MCF 10A (cell line): ENCODE measurements around the gene KCNK16. TPM values are rescaled to one million over a fixed set of nuclear protein-coding genes. Genes with fewer than 3 reads are reported as not detected.

Source experiments
- BruUV-seq: library from RNA; stranded (reverse); fragments of 400-500 nt; replicated peaks from 2 replicates; lab custom pipeline; 2021; lab: Mats Ljungman, UMichigan
- CTCF ChIA-PET: fragments of 300-600 bp; sonication (Branson Sonifier 250); formaldehyde crosslinking; extraction: SDS; loops from one replicate; lab custom pipeline; 2021; ENCODE audit warnings: antibody characterized with exemption, inconsistent platforms; lab: Yijun Ruan, JAX
- POLR2A ChIA-PET: fragments of 300-600, 350-650 bp; sonication (Branson Sonifier 250); formaldehyde crosslinking; extraction: SDS; loops from one replicate; lab custom pipeline; 2020; ENCODE audit warnings: antibody characterized with exemption, inconsistent platforms; lab: Yijun Ruan, JAX
- DNase-seq: peaks from one replicate; pipeline ENCODE4 v3.0.0-alpha.2; 2018; ENCODE audit not compliant: unreplicated experiment
- H3K27ac Mint-ChIP-seq: one replicate; pipeline ENCODE4 v1.8.0; 2022; ENCODE audit warnings: mild to moderate bottlenecking, low read depth, mixed read lengths; ENCODE audit not compliant: unreplicated experiment
- H3K27me3 Mint-ChIP-seq: one replicate; pipeline ENCODE4 v1.8.0; 2022; ENCODE audit warnings: mixed read lengths; ENCODE audit not compliant: insufficient read depth, unreplicated experiment
- H3K36me3 Mint-ChIP-seq: one replicate; pipeline ENCODE4 v1.8.0; 2022; ENCODE audit warnings: mild to moderate bottlenecking, moderate library complexity, mixed read lengths; ENCODE audit not compliant: insufficient read depth, unreplicated experiment
- H3K4me1 Mint-ChIP-seq: one replicate; pipeline ENCODE4 v1.8.0; 2022; ENCODE audit warnings: mixed read lengths; ENCODE audit not compliant: insufficient read depth, unreplicated experiment
- H3K4me3 Mint-ChIP-seq: one replicate; pipeline ENCODE4 v1.8.0; 2022; ENCODE audit warnings: mild to moderate bottlenecking, moderate library complexity, mixed read lengths; ENCODE audit not compliant: unreplicated experiment
- H3K9me3 Mint-ChIP-seq: one replicate; pipeline ENCODE4 v1.8.0; 2022; ENCODE audit warnings: mixed read lengths; ENCODE audit not compliant: unreplicated experiment
- intact Hi-C: fragments of 100-400 bp; cut with micrococcal nuclease; formaldehyde crosslinking; loops from 2 replicates; pipeline ENCODE4 v1.14.1; 2022
- total RNA-seq: library from RNA; stranded (reverse); gene quantifications from 2 replicates; pipeline ENCODE4 v1.2.3, GENCODE V29; 2022
- TF ChIP-seq, protein P1 (sequence below): fragments of 200-600 bp; IDR thresholded peaks from one replicate; pipeline ENCODE4 v1.8.0; 2022; ENCODE audit warnings: antibody characterized with exemption, mild to moderate bottlenecking; ENCODE audit not compliant: unreplicated experiment

Gene KCNK16
- total RNA-seq, 1 experiment from 2014 or later, result not detected

DNA sequence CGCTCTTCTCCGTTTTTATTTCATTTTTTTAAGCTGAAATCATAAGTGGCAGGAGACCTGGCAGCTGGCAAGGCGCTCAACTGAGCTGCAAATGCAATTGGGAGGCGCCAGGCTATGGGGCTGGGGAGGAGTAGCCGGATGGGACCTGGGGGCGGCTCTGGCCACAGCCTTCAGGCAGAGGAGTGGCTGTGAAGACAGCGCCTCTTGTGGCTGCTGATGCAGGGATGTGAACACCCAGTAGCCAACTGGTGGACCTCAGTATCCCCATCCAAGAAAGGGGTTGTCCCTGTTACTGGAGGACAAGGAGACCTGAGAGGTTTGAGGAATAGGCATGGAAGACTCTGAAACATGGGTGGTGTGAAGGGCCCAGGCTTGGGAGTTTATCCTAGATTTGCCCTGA, 20.9 kb downstream of the KCNK16 start:
- DNase-seq, result peak; percentile 42
- ChIA-PET POLR2A (no interaction called here), CTCF (interaction anchor here (0.6 to 19.0 kb wide), 12 partner anchors 9 to 592 kb away, joined by 4 to 625 read pairs (median 12); partner anchors contain the start of gene KCNK5)
- TF ChIP-seq, protein P1, sequence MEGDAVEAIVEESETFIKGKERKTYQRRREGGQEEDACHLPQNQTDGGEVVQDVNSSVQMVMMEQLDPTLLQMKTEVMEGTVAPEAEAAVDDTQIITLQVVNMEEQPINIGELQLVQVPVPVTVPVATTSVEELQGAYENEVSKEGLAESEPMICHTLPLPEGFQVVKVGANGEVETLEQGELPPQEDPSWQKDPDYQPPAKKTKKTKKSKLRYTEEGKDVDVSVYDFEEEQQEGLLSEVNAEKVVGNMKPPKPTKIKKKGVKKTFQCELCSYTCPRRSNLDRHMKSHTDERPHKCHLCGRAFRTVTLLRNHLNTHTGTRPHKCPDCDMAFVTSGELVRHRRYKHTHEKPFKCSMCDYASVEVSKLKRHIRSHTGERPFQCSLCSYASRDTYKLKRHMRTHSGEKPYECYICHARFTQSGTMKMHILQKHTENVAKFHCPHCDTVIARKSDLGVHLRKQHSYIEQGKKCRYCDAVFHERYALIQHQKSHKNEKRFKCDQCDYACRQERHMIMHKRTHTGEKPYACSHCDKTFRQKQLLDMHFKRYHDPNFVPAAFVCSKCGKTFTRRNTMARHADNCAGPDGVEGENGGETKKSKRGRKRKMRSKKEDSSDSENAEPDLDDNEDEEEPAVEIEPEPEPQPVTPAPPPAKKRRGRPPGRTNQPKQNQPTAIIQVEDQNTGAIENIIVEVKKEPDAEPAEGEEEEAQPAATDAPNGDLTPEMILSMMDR, result peak; percentile 17
- H3K4me3 Mint-ChIP-seq, result no peak overlapping the region
- no TSS peak for BruUV-seq
- H3K4me1 Mint-ChIP-seq, result no peaks in the 10 kb centered on the region
- intact Hi-C loops, result loop anchor here (2.0 kb wide), 2 partner anchors 73 to 329 kb away; partner anchors contain the start of gene KCNK5
- no peaks in the 10 kb centered on the region for H3K9me3 Mint-ChIP-seq
- no peak overlapping the region for H3K27ac Mint-ChIP-seq
- H3K27me3 Mint-ChIP-seq, result no peaks in the 10 kb centered on the region
- no peaks in the 10 kb centered on the region for H3K36me3 Mint-ChIP-seq

DNA sequence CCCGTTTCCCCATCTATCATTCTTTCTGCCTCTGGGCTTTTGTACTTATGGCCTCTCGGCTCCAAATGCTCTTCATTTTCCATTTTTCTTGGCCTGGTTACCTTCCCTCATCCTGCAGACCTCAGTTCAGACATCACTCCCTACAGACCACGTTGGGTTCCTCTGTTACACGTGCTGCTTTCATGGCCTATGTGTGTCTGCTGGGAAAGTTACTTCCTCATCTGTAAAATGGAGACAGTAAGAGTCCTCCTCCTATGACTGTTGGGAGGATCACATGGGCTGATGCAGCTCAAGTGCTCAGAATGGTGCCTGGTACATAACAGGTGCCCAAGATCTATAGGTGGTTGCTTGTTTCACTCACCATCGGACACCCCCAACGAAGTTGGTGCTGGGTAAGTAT, 21.8 kb downstream of the KCNK16 start:
- TF ChIP-seq, protein P1, result no peak
- H3K9me3 Mint-ChIP-seq, result no peaks in the 10 kb centered on the region
- H3K27ac Mint-ChIP-seq, result no peak overlapping the region
- H3K4me1 Mint-ChIP-seq, result no peaks in the 10 kb centered on the region
- intact Hi-C loops, result no loop called here
- POLR2A ChIA-PET, result no interaction called here
- no peak overlapping the region for H3K4me3 Mint-ChIP-seq
- no TSS peak for BruUV-seq
- H3K27me3 Mint-ChIP-seq, result no peaks in the 10 kb centered on the region
- CTCF ChIA-PET, result interaction anchor here (0.7 to 19.0 kb wide), 8 partner anchors 9 to 428 kb away, joined by 4 to 625 read pairs (median 24); no protein-coding TSS in a partner anchor
- DNase-seq, result no peak
- no peaks in the 10 kb centered on the region for H3K36me3 Mint-ChIP-seq

DNA sequence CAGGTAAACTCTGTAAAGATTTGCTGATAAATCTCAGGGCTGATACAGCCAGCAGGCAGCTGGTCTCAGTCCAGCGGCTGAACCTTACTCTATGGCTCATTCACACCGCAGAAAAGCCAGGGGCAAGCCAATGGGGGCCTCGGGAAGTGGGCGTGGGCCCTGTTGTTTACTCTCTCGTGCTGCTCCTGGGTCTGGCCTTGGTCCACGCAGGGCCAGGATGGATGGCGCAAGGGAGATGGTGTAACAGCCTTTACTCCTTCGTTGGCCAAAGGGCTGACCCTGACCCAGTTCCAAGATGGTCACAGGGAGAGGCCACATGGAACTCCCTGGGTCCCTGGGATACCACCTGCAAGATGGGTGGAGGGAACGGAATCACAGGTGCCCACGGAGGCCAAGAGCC, 24.4 kb downstream of the KCNK16 start:
- no peaks in the 10 kb centered on the region for H3K27me3 Mint-ChIP-seq
- intact Hi-C loops, result no loop called here
- ChIA-PET CTCF (interaction anchor here (0.8 to 19.0 kb wide), 2 partner anchors 118 to 130 kb away, joined by 3 to 625 read pairs; no protein-coding TSS in a partner anchor), POLR2A (interaction anchor here (0.6 kb wide), 1 partner anchor 42 kb away, joined by 3 read pairs; no protein-coding TSS in a partner anchor)
- TF ChIP-seq, protein P1, result no peak
- no peaks in the 10 kb centered on the region for H3K36me3 Mint-ChIP-seq
- no peaks in the 10 kb centered on the region for H3K4me1 Mint-ChIP-seq
- no peak overlapping the region for H3K27ac Mint-ChIP-seq
- DNase-seq, result peak; percentile 66
- no peaks in the 10 kb centered on the region for H3K9me3 Mint-ChIP-seq
- no peak overlapping the region for H3K4me3 Mint-ChIP-seq
- no TSS peak for BruUV-seq

DNA sequence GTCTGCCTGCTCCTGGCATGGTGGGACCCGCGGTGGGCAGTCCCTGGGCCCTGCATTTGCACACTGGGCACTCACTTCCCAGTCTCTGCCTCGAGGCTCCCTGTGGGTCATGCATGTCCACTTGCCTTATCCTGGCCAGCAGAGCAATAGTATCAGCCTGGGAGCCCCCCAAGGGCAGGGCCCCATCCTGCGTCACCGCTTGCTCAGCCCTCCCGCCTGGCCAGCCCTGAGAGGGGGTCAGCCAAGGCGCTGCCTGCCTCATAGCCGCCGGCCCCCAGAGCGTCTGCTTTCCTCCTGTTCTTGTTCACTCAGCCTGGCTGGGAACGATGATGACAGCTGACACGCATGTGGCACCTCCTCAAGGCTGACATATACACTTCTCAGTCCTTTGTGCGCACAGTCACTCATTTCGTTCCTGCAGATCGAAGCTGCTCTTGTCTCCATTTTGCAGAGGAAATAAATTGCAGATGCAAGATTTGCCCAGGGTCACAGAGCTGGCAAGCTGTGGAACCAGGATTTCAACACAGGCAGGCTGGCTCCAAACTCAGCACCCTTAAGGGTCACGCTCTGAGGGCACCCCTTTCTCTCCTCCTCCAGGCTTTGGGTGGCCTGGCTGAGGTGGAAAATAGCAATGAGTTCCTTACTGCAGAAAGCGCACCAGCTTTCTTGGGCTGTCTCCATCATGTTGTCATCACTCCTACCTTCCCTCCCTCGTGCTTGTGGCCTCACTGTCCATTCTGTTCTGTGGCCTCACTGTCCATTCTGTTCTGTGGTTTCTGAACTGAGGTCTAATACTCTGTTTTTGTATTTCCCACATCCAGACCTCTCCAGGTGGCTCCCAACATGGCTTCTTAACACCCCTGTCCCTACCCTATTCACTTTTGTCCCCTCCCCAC, 25.5 kb downstream of the KCNK16 start:
- H3K4me1 Mint-ChIP-seq, result no peaks in the 10 kb centered on the region
- DNase-seq, result peak; percentile 62
- no peak overlapping the region for H3K27ac Mint-ChIP-seq
- CTCF ChIA-PET, result interaction anchor here (0.8 to 19.0 kb wide), 2 partner anchors 117 to 128 kb away, joined by 3 to 625 read pairs; no protein-coding TSS in a partner anchor
- H3K27me3 Mint-ChIP-seq, result peaks cover 9% of the 10 kb centered on the region
- intact Hi-C loops, result no loop called here
- TF ChIP-seq, protein P1, result no peak
- no peak overlapping the region for H3K4me3 Mint-ChIP-seq
- BruUV-seq, result no TSS peak
- no peaks in the 10 kb centered on the region for H3K36me3 Mint-ChIP-seq
- no peaks in the 10 kb centered on the region for H3K9me3 Mint-ChIP-seq
- POLR2A ChIA-PET, result interaction anchor here (0.6 kb wide), 1 partner anchor 41 kb away, joined by 3 read pairs; no protein-coding TSS in a partner anchor
